GM19099 (cell line): Measurements from ENCODE around the gene CYP19A1.

ENCODE experiments used
- POLR2A ChIP-seq: IDR thresholded peaks from 3 replicates; pipeline ENCODE4 v1.6.1; 2011; ENCODE audit warnings: low read depth; ENCODE audit not compliant: insufficient read length; ENCODE audit errors: extremely low read depth

The CYP19A1 gene

DNA sequence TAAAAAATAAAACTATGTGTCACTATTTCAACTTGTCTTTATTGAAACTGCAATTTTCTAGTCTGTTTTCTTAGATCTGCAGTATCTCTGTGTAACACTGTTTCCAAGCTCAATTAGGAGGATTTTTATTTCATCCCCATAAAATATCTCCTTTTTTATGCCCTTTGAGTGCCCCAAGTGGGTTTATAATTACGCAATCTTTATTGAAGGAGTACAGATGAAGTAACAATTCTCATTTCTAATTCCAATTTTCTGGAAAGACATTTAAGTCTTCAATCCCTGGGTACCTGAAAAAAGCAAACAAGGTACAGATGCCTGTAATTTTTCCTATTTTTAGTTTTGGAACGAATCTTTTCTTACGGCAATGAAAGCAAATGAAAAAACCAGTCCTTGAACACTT is 61.3 kb downstream of the CYP19A1 start:
- TF ChIP-seq POLR2A, result no peak

- TF ChIP-seq POLR2A, result no peak
Measured at GRCh38 chr15:51274956-51275355, 63.4 kb downstream of the CYP19A1 start.

GRCh38 chr15:51270706-51271105 is 67.7 kb downstream of the CYP19A1 start:
- no peak for TF ChIP-seq POLR2A

DNA sequence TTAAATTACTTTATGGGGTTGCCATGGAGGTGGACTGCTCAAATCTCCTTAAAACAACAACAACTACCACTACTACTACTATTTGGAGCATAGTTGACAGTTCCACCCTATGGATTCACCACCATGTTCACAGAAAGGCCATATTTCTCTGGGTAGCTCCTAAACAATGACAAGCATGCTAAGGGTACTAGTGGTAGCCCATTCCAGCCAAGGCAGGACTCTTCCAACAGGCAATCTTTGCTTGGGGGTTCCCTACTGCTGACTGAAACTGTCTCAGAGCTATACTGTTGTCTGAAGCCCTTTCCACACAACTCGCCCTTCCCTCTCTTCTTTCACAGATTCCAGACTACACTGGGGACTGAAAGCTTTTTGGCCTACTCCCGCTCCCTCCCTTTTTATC is 68.9 kb downstream of the CYP19A1 start:
- TF ChIP-seq POLR2A, result no peak

- TF ChIP-seq POLR2A, result no peak
Measured at GRCh38 chr15:51267703-51268083, 70.7 kb downstream of the CYP19A1 start.

- TF ChIP-seq POLR2A, result no peak
Measured at GRCh38 chr15:51267051-51267702, 71.2 kb downstream of the CYP19A1 start.

DNA sequence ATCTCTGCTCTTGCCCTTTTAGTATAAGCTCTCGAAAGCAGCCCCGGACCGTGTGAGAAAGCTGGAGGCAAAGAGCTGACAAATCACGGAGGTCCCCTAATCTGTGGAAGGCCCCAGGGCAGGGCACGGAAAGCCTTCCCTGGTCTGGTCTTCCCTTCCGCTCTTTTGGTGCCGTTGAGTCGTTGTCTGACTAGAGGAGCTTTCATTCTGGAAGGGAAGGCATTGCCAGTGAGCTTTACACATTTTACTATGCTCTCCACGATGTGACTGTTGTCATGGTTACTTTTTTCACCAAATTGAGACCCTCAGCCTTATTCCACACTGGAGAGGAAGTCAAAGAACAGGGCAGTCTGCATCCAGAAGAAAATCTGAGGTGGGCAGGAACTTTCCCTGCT is 71.7 kb downstream of the CYP19A1 start:
- no peak for TF ChIP-seq POLR2A

- no peak for TF ChIP-seq POLR2A
Measured at GRCh38 chr15:51265037-51265555, 73.3 kb downstream of the CYP19A1 start.

DNA sequence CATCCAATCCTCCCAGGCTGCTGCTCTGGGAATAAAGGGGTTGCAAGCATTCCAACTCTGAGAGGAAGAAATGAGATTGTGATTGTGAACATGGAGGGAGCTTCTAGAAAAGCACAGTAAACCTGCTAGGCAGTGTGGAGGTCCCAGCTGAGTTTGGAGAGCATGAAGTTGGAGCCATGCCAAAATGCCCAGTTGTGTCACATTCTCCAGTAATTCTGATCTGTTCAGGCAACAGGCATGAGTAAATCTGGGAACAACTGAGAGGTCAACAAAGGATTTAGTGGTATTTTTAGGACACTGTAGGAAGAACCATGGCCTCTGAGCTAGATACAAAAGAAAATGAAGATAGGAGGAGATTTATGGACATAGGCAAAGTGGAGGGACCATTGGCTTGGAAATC is 74.7 kb downstream of the CYP19A1 start:
- TF ChIP-seq POLR2A, result no peak

- TF ChIP-seq POLR2A, result no peak
Measured at GRCh38 chr15:51263116-51263515, 75.3 kb downstream of the CYP19A1 start.

- no peak for TF ChIP-seq POLR2A
Measured at GRCh38 chr15:51262463-51262862, 75.9 kb downstream of the CYP19A1 start.

GRCh38 chr15:51260202-51260601 is 78.2 kb downstream of the CYP19A1 start:
- TF ChIP-seq POLR2A, result no peak

DNA sequence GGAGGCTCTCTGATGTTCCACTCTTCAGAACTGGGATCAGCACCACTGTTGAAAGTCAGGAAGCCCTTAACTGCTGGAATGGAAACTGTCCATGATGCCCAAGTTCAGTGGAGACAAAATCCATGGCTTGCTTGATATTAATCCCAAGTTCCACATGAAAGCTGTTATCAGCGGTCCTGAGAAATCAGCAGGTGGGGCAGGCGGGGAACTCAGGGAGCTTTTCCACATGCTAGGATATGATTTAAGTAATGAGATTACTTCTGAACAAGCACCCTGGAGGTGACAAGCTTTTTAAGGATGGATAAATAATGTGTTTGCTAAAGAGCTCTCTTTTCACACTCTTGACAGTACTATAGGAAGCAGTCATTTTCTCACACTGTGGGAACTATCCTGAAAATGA is 82.9 kb downstream of the CYP19A1 start:
- no peak for TF ChIP-seq POLR2A

- no peak for TF ChIP-seq POLR2A
Measured at GRCh38 chr15:51253366-51253765, 85.0 kb downstream of the CYP19A1 start.

DNA sequence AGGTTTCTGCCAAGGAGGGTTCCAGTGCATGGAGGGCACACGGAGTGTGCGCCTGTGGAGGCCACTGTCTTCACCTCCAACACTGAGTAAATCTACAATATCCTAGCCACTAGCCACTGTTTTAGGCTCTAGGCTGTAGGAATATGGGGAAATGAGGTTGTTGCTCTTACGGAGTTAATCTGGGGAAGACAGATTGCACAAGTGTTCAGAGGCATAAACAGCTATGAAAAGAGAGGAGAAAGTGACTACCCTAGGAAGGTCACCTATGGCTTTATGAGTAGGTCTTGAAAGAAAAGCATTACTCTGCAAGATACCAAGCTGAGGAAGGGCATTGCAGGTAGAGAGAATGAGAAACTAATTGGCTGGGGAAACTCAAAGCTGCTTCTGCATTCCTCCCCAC is 85.7 kb downstream of the CYP19A1 start:
- TF ChIP-seq POLR2A, result no peak

DNA sequence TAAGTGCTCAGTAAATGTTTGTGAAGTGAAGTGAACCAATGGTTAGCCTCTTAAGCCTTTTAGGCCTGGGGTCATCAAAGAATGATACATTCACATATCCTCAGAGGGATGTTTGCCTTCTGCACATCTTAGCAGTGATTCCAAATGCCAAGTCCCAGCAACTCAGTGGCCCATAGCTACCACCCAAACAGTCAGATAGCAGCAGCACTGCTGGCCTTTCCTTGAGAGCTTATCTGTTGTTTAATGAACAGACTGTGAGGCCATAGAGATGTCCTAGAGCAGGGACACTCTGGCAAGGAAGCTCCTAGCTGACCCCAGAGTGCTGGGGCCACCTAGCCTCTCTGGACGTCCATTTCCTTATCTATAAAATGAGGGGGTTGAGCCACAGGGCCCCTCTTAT is 86.8 kb downstream of the CYP19A1 start:
- TF ChIP-seq POLR2A, result no peak
